GM23338 (cell line): ENCODE data around the gene RPL21. TPM values are rescaled to one million over a fixed set of nuclear protein-coding genes. Genes with fewer than 3 reads are reported as not detected.

Source experiments
- ATAC-seq: fragments of 200-7000 bp; cut with Tn5 transposase; 3 replicates; pipeline ENCODE4 v1.9.1; 2020
- DNase-seq: peaks from one replicate; pipeline ENCODE4 v3.0.0-alpha.2; 2015; ENCODE audit warnings: low spot score
- H2AFZ ChIP-seq: fragments of 200-600 bp; sonication (generic); 2 replicates; pipeline ENCODE4 v1.8.0; 2016; ENCODE audit warnings: antibody characterized with exemption, mild to moderate bottlenecking, moderate library complexity
- H3F3A ChIP-seq: fragments of 200-600 bp; sonication (generic); replicated peaks from 2 replicates; pipeline ENCODE4 v1.8.0; 2017; ENCODE audit warnings: antibody characterized with exemption, mixed run types, low read depth
- H3K27ac ChIP-seq: fragments of 200-600 bp; sonication (generic); 2 replicates; pipeline ENCODE4 v1.6.1; 2016; ENCODE audit warnings: low read depth
- H3K27me3 ChIP-seq: fragments of 200-600 bp; sonication (generic); 2 replicates; pipeline ENCODE4 v1.8.0; 2016; ENCODE audit warnings: mild to moderate bottlenecking, mixed run types, moderate library complexity; ENCODE audit not compliant: insufficient read depth
- H3K36me3 ChIP-seq: fragments of 200-600 bp; sonication (generic); 2 replicates; pipeline ENCODE4 v1.8.0; 2016; ENCODE audit warnings: mild to moderate bottlenecking; ENCODE audit not compliant: insufficient read depth
- H3K4me1 ChIP-seq: fragments of 200-600 bp; sonication (generic); 2 replicates; pipeline ENCODE4 v1.8.0; 2016; ENCODE audit warnings: mild to moderate bottlenecking, moderate library complexity; ENCODE audit not compliant: insufficient read depth
- H3K4me2 ChIP-seq: fragments of 200-600 bp; sonication (generic); 2 replicates; pipeline ENCODE4 v1.7.1; 2017; ENCODE audit warnings: mixed run types
- H3K4me3 ChIP-seq: fragments of 200-600 bp; sonication (generic); 2 replicates; pipeline ENCODE4 v1.6.1; 2016; ENCODE audit warnings: mixed run types
- H3K79me2 ChIP-seq: fragments of 200-600 bp; sonication (generic); replicated peaks from 2 replicates; pipeline ENCODE4 v1.8.0; 2017; ENCODE audit warnings: mild to moderate bottlenecking; ENCODE audit not compliant: insufficient read depth
- H3K9me2 ChIP-seq: fragments of 200-600 bp; sonication (generic); 2 replicates; pipeline ENCODE4 v1.8.0; 2017; ENCODE audit not compliant: insufficient read depth
- H4K20me1 ChIP-seq: fragments of 200-600 bp; sonication (generic); replicated peaks from 2 replicates; pipeline ENCODE4 v1.8.0; 2017; ENCODE audit warnings: mild to moderate bottlenecking; ENCODE audit not compliant: insufficient read depth
- H3K27ac Mint-ChIP-seq: 2 replicates; pipeline ENCODE4 v1.8.0; 2020; ENCODE audit warnings: inconsistent platforms, mild to moderate bottlenecking, moderate library complexity, mixed read lengths
- H3K27me3 Mint-ChIP-seq: 3 replicates; pipeline ENCODE4 v1.8.0; 2022; ENCODE audit warnings: low read depth, mild to moderate bottlenecking, moderate library complexity, mixed read lengths, inconsistent platforms; ENCODE audit not compliant: insufficient read depth, poor library complexity
- H3K36me3 Mint-ChIP-seq: 3 replicates; pipeline ENCODE4 v1.8.0; 2021; ENCODE audit warnings: low read depth, mild to moderate bottlenecking, inconsistent platforms, moderate library complexity, mixed read lengths
- H3K4me1 Mint-ChIP-seq: 3 replicates; pipeline ENCODE4 v1.8.0; 2020; ENCODE audit warnings: mild to moderate bottlenecking, inconsistent platforms, mixed read lengths
- H3K4me3 Mint-ChIP-seq: 3 replicates; pipeline ENCODE4 v1.8.0; 2021; ENCODE audit warnings: moderate library complexity, mild to moderate bottlenecking, inconsistent platforms, mixed read lengths
- H3K9me3 Mint-ChIP-seq: 3 replicates; pipeline ENCODE4 v1.8.0; 2020; ENCODE audit warnings: moderate library complexity, mild to moderate bottlenecking, inconsistent platforms, mixed read lengths
- CREB1 ChIP-seq: fragments of 250-450 bp; sonication (Bioruptor Pico); IDR thresholded peaks from 2 replicates; pipeline ENCODE4 v1.5.0; 2020; ENCODE audit warnings: low read depth, mild to moderate bottlenecking, moderate library complexity
- EZH2phosphoT487 ChIP-seq: fragments of 200-600 bp; sonication (generic); IDR thresholded peaks from one replicate; pipeline ENCODE4 v1.8.1; 2018; ENCODE audit warnings: antibody characterized with exemption; ENCODE audit not compliant: unreplicated experiment
- JUNB ChIP-seq: IDR thresholded peaks from one replicate; pipeline ENCODE4 v1.6.1; 2016; ENCODE audit warnings: antibody characterized with exemption; ENCODE audit not compliant: unreplicated experiment
- NANOG ChIP-seq: IDR thresholded peaks from 2 replicates; pipeline ENCODE4 v1.6.1; 2016; ENCODE audit warnings: antibody characterized with exemption, borderline replicate concordance
- POLR2AphosphoS5 ChIP-seq: IDR thresholded peaks from 2 replicates; pipeline ENCODE4 v1.6.1; 2016; ENCODE audit warnings: antibody characterized with exemption, low read depth
- ZNF331 ChIP-seq: fragments of 250-450 bp; sonication (Bioruptor Pico); IDR thresholded peaks from 2 replicates; pipeline ENCODE4 v1.5.0; 2020; ENCODE audit warnings: low read depth, mild to moderate bottlenecking, moderate library complexity
- long read RNA-seq: library from polyadenylated mRNA; unstranded; transcript quantifications from one replicate; pipeline ENCODE4 v2.0.0, GENCODE V29; 2020; ENCODE audit not compliant: unreplicated experiment
- polyA plus RNA-seq: library from polyadenylated mRNA; unstranded; fragments of >200 nt; fragmentation: Nextera tagmentation; extraction: Ambion mirVana; gene quantifications from 2 replicates; pipeline ENCODE4 v1.2.1, GENCODE V29; 2016
- total RNA-seq: library from RNA; depleted of rRNA; stranded (reverse); fragments of >200 nt; shearing (Covaris generic); gene quantifications from 2 replicates; pipeline ENCODE4 v1.2.3, GENCODE V29; 2014; rRNA removed
- TF ChIP-seq, protein P1 (sequence below): IDR thresholded peaks from one replicate; pipeline ENCODE4 v1.6.1; 2018; ENCODE audit warnings: antibody characterized with exemption; ENCODE audit not compliant: unreplicated experiment
- TF ChIP-seq, protein P2 (sequence below): IDR thresholded peaks from 2 replicates; pipeline ENCODE4 v1.6.1; 2016; ENCODE audit warnings: antibody characterized with exemption
- TF ChIP-seq, protein P3 (sequence below): fragments of 250-450 bp; sonication (Bioruptor Pico); IDR thresholded peaks from 2 replicates; pipeline ENCODE4 v1.5.0; 2020; ENCODE audit warnings: mild to moderate bottlenecking, moderate library complexity
- TF ChIP-seq, protein P4 (sequence below), 2 experiments: fragments of 200-600 bp in 1 of 2; sonication (generic) in 1 of 2; conservative IDR thresholded peaks; 2 replicates each; pipeline versions ENCODE4 v1.5.1 to v1.6.1; 2016 to 2017; ENCODE audit warnings: antibody characterized with exemption in 2 of 2, low read depth in 2 of 2, mild to moderate bottlenecking in 2 of 2, moderate library complexity in 1 of 2

The RPL21 gene
- 1,037 and 1,529 TPM in 2 replicates for total RNA-seq
- polyA plus RNA-seq: 1,343 and 1,538 TPM in 2 replicates
- long read RNA-seq, transcript RPL21-202 (6 exons, 815 nt): major isoform, 80 of 128 reads
- long read RNA-seq, partial matches to known transcripts: 30 of 128 reads
- long read RNA-seq, other reads (novel, unspliced or antisense): 8 of 128 reads

DNA sequence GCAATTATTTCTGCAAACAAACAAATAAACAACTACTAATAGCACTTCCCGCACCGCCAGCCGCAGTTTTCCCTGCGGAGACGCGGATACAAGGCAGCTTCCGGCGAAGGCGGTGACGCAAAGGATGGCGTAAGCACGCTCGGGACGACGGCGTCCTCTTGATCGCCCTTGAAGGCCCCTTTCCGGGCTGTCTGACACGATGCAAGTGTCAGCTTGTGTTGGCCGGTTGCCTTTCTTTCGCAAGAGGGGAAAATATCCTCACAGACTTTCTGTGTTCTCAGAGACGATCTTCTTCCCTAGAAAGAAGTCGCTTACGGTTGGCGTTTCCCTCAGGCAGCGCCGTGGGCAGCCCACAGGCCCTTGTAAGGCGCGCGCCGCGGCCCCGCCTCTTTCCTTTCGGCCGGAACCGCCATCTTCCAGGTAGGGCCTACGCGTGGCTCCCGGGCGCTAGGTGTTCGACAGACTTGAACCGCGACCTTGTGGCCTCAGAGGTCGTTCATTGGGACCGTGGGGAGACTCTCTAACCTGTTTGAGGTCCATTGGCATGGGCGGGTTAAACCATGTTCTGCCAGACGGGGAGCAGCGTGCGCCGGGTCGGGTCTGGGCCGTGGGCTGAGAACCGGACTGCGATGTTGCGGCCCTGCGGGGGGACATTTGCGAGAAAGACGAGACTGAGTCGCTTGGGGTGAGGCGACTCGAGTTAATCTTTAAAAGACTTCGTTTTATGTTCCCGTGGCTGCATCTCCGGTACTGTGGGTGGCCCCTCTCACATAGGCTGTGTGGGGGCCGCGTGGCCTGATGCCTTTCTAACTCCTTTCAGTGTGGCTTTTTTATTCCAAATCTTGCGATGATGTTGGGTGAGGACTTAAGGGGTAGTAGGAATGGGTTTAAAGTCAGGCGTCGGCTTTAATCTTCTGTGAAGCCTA, at the start of gene RPL21:
Gene RPL21 (plus strand): TSS at position 393 of the 926 bp plus-strand sequence. CDS start 2,219 bp downstream, outside the sequence.
- Histone ChIP-seq H3K27ac (peak within 1 kb of the TSS; percentile 89), H3K4me2 (peak within 1 kb of the TSS; percentile 78), H3K4me3 (peak within 1 kb of the TSS; percentile 98), H3F3A (peaks cover 29% of the 10 kb centered on the region), H3K79me2 (peaks cover 65% of the 10 kb centered on the region), H4K20me1 (peaks cover 11% of the 10 kb centered on the region; the same call in 1 of the 2 replicates), H3K36me3 (peaks cover 44% of the 10 kb centered on the region), H2AFZ (no peak within 1 kb of the TSS), H3K4me1 (peaks cover 6% of the 10 kb centered on the region; the same call in 1 of the 2 replicates), H3K27me3 (no peaks in the 10 kb centered on the region), H3K9me2 (no peaks in the 10 kb centered on the region)
- Mint-ChIP-seq H3K4me1 (peaks cover 25% of the 10 kb centered on the region; the same call in 2 of the 3 replicates), H3K27ac (peak within 1 kb of the TSS; percentile 100), H3K4me3 (peak within 1 kb of the TSS; percentile 96), H3K36me3 (peaks cover 51% of the 10 kb centered on the region), H3K9me3 (peaks cover 4% of the 10 kb centered on the region; the same call in 2 of the 3 replicates), H3K27me3 (peaks cover 11% of the 10 kb centered on the region)
- DNase-seq (peak; percentile 96), ATAC-seq (peak; percentile 94)
- TF ChIP-seq ZNF331 (CRISPR knock-in tag) (no peak), NANOG (peak; percentile 62), EZH2phosphoT487 (no peak), POLR2AphosphoS5 (peak; percentile 96), JUNB (no peak), CREB1 (peak; percentile 95)
- TF ChIP-seq, protein P1, sequence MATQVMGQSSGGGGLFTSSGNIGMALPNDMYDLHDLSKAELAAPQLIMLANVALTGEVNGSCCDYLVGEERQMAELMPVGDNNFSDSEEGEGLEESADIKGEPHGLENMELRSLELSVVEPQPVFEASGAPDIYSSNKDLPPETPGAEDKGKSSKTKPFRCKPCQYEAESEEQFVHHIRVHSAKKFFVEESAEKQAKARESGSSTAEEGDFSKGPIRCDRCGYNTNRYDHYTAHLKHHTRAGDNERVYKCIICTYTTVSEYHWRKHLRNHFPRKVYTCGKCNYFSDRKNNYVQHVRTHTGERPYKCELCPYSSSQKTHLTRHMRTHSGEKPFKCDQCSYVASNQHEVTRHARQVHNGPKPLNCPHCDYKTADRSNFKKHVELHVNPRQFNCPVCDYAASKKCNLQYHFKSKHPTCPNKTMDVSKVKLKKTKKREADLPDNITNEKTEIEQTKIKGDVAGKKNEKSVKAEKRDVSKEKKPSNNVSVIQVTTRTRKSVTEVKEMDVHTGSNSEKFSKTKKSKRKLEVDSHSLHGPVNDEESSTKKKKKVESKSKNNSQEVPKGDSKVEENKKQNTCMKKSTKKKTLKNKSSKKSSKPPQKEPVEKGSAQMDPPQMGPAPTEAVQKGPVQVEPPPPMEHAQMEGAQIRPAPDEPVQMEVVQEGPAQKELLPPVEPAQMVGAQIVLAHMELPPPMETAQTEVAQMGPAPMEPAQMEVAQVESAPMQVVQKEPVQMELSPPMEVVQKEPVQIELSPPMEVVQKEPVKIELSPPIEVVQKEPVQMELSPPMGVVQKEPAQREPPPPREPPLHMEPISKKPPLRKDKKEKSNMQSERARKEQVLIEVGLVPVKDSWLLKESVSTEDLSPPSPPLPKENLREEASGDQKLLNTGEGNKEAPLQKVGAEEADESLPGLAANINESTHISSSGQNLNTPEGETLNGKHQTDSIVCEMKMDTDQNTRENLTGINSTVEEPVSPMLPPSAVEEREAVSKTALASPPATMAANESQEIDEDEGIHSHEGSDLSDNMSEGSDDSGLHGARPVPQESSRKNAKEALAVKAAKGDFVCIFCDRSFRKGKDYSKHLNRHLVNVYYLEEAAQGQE: peak; percentile 35
- TF ChIP-seq, protein P2, sequence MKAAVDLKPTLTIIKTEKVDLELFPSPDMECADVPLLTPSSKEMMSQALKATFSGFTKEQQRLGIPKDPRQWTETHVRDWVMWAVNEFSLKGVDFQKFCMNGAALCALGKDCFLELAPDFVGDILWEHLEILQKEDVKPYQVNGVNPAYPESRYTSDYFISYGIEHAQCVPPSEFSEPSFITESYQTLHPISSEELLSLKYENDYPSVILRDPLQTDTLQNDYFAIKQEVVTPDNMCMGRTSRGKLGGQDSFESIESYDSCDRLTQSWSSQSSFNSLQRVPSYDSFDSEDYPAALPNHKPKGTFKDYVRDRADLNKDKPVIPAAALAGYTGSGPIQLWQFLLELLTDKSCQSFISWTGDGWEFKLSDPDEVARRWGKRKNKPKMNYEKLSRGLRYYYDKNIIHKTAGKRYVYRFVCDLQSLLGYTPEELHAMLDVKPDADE: peak; percentile 65; the same call in 1 of the 2 replicates
- TF ChIP-seq, protein P3, sequence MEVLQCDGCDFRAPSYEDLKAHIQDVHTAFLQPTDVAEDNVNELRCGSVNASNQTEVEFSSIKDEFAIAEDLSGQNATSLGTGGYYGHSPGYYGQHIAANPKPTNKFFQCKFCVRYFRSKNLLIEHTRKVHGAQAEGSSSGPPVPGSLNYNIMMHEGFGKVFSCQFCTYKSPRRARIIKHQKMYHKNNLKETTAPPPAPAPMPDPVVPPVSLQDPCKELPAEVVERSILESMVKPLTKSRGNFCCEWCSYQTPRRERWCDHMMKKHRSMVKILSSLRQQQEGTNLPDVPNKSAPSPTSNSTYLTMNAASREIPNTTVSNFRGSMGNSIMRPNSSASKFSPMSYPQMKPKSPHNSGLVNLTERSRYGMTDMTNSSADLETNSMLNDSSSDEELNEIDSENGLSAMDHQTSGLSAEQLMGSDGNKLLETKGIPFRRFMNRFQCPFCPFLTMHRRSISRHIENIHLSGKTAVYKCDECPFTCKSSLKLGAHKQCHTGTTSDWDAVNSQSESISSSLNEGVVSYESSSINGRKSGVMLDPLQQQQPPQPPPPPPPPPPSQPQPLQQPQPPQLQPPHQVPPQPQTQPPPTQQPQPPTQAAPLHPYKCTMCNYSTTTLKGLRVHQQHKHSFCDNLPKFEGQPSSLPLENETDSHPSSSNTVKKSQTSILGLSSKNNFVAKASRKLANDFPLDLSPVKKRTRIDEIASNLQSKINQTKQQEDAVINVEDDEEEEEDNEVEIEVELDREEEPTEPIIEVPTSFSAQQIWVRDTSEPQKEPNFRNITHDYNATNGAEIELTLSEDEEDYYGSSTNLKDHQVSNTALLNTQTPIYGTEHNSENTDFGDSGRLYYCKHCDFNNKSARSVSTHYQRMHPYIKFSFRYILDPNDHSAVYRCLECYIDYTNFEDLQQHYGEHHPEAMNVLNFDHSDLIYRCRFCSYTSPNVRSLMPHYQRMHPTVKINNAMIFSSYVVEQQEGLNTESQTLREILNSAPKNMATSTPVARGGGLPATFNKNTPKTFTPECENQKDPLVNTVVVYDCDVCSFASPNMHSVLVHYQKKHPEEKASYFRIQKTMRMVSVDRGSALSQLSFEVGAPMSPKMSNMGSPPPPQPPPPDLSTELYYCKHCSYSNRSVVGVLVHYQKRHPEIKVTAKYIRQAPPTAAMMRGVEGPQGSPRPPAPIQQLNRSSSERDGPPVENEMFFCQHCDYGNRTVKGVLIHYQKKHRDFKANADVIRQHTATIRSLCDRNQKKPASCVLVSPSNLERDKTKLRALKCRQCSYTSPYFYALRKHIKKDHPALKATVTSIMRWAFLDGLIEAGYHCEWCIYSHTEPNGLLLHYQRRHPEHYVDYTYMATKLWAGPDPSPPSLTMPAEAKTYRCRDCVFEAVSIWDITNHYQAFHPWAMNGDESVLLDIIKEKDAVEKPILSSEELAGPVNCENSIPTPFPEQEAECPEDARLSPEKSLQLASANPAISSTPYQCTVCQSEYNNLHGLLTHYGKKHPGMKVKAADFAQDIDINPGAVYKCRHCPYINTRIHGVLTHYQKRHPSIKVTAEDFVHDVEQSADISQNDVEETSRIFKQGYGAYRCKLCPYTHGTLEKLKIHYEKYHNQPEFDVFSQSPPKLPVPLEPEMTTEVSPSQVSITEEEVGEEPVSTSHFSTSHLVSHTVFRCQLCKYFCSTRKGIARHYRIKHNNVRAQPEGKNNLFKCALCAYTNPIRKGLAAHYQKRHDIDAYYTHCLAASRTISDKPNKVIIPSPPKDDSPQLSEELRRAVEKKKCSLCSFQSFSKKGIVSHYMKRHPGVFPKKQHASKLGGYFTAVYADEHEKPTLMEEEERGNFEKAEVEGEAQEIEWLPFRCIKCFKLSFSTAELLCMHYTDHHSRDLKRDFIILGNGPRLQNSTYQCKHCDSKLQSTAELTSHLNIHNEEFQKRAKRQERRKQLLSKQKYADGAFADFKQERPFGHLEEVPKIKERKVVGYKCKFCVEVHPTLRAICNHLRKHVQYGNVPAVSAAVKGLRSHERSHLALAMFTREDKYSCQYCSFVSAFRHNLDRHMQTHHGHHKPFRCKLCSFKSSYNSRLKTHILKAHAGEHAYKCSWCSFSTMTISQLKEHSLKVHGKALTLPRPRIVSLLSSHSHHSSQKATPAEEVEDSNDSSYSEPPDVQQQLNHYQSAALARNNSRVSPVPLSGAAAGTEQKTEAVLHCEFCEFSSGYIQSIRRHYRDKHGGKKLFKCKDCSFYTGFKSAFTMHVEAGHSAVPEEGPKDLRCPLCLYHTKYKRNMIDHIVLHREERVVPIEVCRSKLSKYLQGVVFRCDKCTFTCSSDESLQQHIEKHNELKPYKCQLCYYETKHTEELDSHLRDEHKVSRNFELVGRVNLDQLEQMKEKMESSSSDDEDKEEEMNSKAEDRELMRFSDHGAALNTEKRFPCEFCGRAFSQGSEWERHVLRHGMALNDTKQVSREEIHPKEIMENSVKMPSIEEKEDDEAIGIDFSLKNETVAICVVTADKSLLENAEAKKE (CRISPR knock-in tag): no peak
- TF ChIP-seq, protein P4, sequence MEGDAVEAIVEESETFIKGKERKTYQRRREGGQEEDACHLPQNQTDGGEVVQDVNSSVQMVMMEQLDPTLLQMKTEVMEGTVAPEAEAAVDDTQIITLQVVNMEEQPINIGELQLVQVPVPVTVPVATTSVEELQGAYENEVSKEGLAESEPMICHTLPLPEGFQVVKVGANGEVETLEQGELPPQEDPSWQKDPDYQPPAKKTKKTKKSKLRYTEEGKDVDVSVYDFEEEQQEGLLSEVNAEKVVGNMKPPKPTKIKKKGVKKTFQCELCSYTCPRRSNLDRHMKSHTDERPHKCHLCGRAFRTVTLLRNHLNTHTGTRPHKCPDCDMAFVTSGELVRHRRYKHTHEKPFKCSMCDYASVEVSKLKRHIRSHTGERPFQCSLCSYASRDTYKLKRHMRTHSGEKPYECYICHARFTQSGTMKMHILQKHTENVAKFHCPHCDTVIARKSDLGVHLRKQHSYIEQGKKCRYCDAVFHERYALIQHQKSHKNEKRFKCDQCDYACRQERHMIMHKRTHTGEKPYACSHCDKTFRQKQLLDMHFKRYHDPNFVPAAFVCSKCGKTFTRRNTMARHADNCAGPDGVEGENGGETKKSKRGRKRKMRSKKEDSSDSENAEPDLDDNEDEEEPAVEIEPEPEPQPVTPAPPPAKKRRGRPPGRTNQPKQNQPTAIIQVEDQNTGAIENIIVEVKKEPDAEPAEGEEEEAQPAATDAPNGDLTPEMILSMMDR (conservative IDR thresholded peaks at IDR 0.05; ENCODE audit: low read depth in 2 of 2): no peak
